Measurements from ENCODE around the gene COL6A6.

DNA sequence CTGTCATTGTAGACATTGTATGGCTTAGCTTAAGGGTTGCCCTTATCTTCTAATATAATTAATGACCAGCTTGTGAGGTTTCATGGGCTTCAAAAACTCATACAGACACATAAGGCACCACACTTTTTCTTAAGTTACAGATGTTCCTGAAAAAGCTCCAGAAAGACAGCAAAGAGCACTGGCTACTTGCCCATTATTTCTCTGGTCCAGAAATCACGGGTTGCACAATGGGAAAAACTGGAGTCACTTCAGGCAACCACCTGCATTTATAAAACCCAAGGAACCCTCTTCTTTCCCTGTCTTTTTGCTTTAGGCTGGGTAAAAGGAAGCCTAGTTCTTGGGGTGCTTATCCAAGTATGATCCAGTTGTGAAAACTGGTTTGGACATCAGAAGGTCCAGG is 2.3 kb upstream of the COL6A6 start:
- TF ChIP-seq CTCF (IDR thresholded peaks at IDR 0.05) (no peak), SIN3A (IDR thresholded peaks at IDR 0.05; ENCODE audit: borderline replicate concordance, insufficient read depth, low read depth, low read length) (no peak), POLR2AphosphoS5 (IDR thresholded peaks at IDR 0.05; ENCODE audit: low read depth, low read length) (no peak), REST (IDR thresholded peaks at IDR 0.05; ENCODE audit: insufficient read depth in 1 of 2, low read depth in 2 of 2, low read length in 1 of 2) (no peak), TCF7L2 (IDR thresholded peaks at IDR 0.05; ENCODE audit: low read depth, low read length) (no peak)
